Natural killer cell (primary cell): ENCODE measurements around the gene TNFRSF11A. TPM values are rescaled to one million over a fixed set of nuclear protein-coding genes. Genes with fewer than 3 reads are reported as not detected.

Experiments
- ATAC-seq, 3 donors: fragments of 150-1000 bp in 2 of 3; fragments of 200-7000 bp in 1 of 3; cut with Tn5 transposase; 1 replicate in 1 of 3; 2 replicates in 2 of 3; pipeline ENCODE4 v1.10.0; 2021; ENCODE audit warnings: mild to moderate bottlenecking in 2 of 3, moderate library complexity in 2 of 3
- DNase-seq, 2 donors: peaks; one replicate each; pipeline versions ENCODE4 v3.0.0 to v3.0.0-alpha.2; 2013 to 2021; ENCODE audit warnings: mixed read lengths in 1 of 2
- H3K27ac ChIP-seq: one replicate; pipeline ENCODE4 v1.5.1; 2013; ENCODE audit warnings: mild to moderate bottlenecking, low read length
- H3K27me3 ChIP-seq: one replicate; pipeline ENCODE4 v1.6.1; 2013; ENCODE audit warnings: low read length; ENCODE audit not compliant: control insufficient read depth, insufficient read depth
- H3K36me3 ChIP-seq: one replicate; pipeline ENCODE4 v1.6.1; 2013; ENCODE audit warnings: low read length; ENCODE audit not compliant: control insufficient read depth, insufficient read depth
- H3K4me1 ChIP-seq: one replicate; pipeline ENCODE4 v1.6.1; 2013; ENCODE audit warnings: low read length; ENCODE audit not compliant: control insufficient read depth, insufficient read depth
- H3K4me3 ChIP-seq: one replicate; pipeline ENCODE4 v1.5.1; 2013; ENCODE audit warnings: low read length
- H3K9me3 ChIP-seq: one replicate; pipeline ENCODE4 v1.6.1; 2013; ENCODE audit warnings: low read length; ENCODE audit not compliant: control insufficient read depth, insufficient read depth
- H3K27ac Mint-ChIP-seq, 2 donors: one replicate each; pipeline ENCODE4 v1.8.0; 2022; ENCODE audit warnings: mild to moderate bottlenecking in 2 of 2, mixed read lengths in 2 of 2, moderate library complexity in 1 of 2
- H3K27me3 Mint-ChIP-seq, 2 donors: one replicate each; pipeline ENCODE4 v1.8.0; 2022; ENCODE audit warnings: low read depth in 2 of 2, mixed read lengths in 2 of 2
- H3K36me3 Mint-ChIP-seq: one replicate; pipeline ENCODE4 v1.8.0; 2022; ENCODE audit warnings: mixed read lengths
- H3K4me1 Mint-ChIP-seq, 2 donors: one replicate each; pipeline ENCODE4 v1.8.0; 2022; ENCODE audit warnings: mixed read lengths in 2 of 2
- H3K4me3 Mint-ChIP-seq: one replicate; pipeline ENCODE4 v1.8.0; 2022; ENCODE audit warnings: mild to moderate bottlenecking, moderate library complexity, mixed read lengths
- H3K9me3 Mint-ChIP-seq, 2 donors: one replicate each; pipeline ENCODE4 v1.8.0; 2022; ENCODE audit warnings: mixed read lengths in 2 of 2
- CTCF ChIP-seq: fragments of 200-600 bp; IDR thresholded peaks from one replicate; pipeline ENCODE4 v1.8.0; 2022; ENCODE audit warnings: antibody characterized with exemption
- WGBS: methylation state at CpG from one replicate; pipeline ENCODE4 v1.1.7; 2013; ENCODE audit warnings: missing lambda C conversion rate; ENCODE audit not compliant: insufficient coverage; 5-methylcytosine and 5-hydroxymethylcytosine counted together
- intact Hi-C: fragments of 100-400 bp; cut with micrococcal nuclease; formaldehyde crosslinking; loops from one replicate; pipeline ENCODE4 v1.14.2; 2022
- total RNA-seq, 4 donors: library from RNA; stranded (reverse); fragments of 120-200 nt in 1 of 4; gene quantifications; one replicate each; pipeline versions ENCODE4 v1.2.3 to v1.2.4, GENCODE V29; 2013 to 2022

The TNFRSF11A gene
- total RNA-seq, 3 donors from 2014 or later (not counting 1 experiment from before 2014, with no cell fraction given) = 6.9 to 10.9 (median 8.8) TPM

- H3K4me3 ChIP-seq = peak overlapping the region; percentile 7
- peak overlapping the region; percentile 55 for H3K27ac ChIP-seq
- Mint-ChIP-seq H3K9me3 (no peaks in the 10 kb centered on the region), H3K27me3 (peaks cover 3 to 4% of the 10 kb centered on the region in 2 donors), H3K36me3 (no peaks in the 10 kb centered on the region), H3K27ac (peak overlapping the region; percentile 81 to 88), H3K4me3 (peak overlapping the region; percentile 75), H3K4me1 (peaks cover 16 to 25% of the 10 kb centered on the region in 2 donors)
- intact Hi-C loops = no loop called here
- no peaks in the 10 kb centered on the region for H3K9me3 ChIP-seq
- peaks cover 15% of the 10 kb centered on the region for H3K4me1 ChIP-seq
- peak; percentile 53 to 87 for DNase-seq
- WGBS = 0% methylated on average over 9 of the region's 9 CpGs
- TF ChIP-seq CTCF = no peak
- peak; percentile 95 to 98 (median 97) for ATAC-seq
- H3K27me3 ChIP-seq = no peaks in the 10 kb centered on the region
- H3K36me3 ChIP-seq = no peaks in the 10 kb centered on the region
These were observed 95.6 kb downstream of the TNFRSF11A start for GRCh38 chr18:62420513-62421209.

GRCh38 chr18:62425465-62426190 lies 100.5 kb downstream of the TNFRSF11A start:
- ATAC-seq = peak; percentile 64 to 73 (median 65)
- no peak overlapping the region for H3K27ac ChIP-seq
- Mint-ChIP-seq H3K27me3 (peaks cover 9 to 18% of the 10 kb centered on the region in 2 donors), H3K4me1 (peaks cover 12 to 20% of the 10 kb centered on the region in 2 donors), H3K4me3 (no peak overlapping the region), H3K36me3 (no peaks in the 10 kb centered on the region), H3K27ac (peak overlapping the region in 1 of 2 donors; percentile 26), H3K9me3 (no peaks in the 10 kb centered on the region)
- H3K36me3 ChIP-seq = no peaks in the 10 kb centered on the region
- peak in 1 of 2 donors; percentile 83 for DNase-seq
- intact Hi-C loops = loop anchor here (1.0 kb wide), 1 partner anchor 159 kb away; no protein-coding TSS in a partner anchor
- WGBS = 18% methylated on average over 14 of the region's 14 CpGs
- H3K9me3 ChIP-seq = no peaks in the 10 kb centered on the region
- H3K4me1 ChIP-seq = peaks cover 10% of the 10 kb centered on the region
- peak; percentile 79 for TF ChIP-seq CTCF
- no peaks in the 10 kb centered on the region for H3K27me3 ChIP-seq
- H3K4me3 ChIP-seq = no peak overlapping the region

- Mint-ChIP-seq H3K27me3 (peaks cover 9 to 18% of the 10 kb centered on the region in 2 donors), H3K27ac (no peak overlapping the region), H3K4me3 (no peak overlapping the region), H3K9me3 (no peaks in the 10 kb centered on the region), H3K36me3 (no peaks in the 10 kb centered on the region), H3K4me1 (peaks cover 7 to 15% of the 10 kb centered on the region in 2 donors)
- H3K9me3 ChIP-seq = no peaks in the 10 kb centered on the region
- DNase-seq = no peak
- H3K36me3 ChIP-seq = no peaks in the 10 kb centered on the region
- TF ChIP-seq CTCF = no peak
- H3K4me1 ChIP-seq = peaks cover 6% of the 10 kb centered on the region
- intact Hi-C loops = no loop called here
- H3K27me3 ChIP-seq = no peaks in the 10 kb centered on the region
- no peak overlapping the region for H3K27ac ChIP-seq
- ATAC-seq = no peak
- 77% methylated on average over 3 of the region's 3 CpGs for WGBS
- no peak overlapping the region for H3K4me3 ChIP-seq
These were observed 101.0 kb downstream of the TNFRSF11A start for GRCh38 chr18:62426191-62426488.
